ENCODE results near the gene SLC4A3. TPM values are rescaled to one million over a fixed set of nuclear protein-coding genes. Genes with fewer than 3 reads are reported as not detected.

SLC4A3 gene
- total RNA-seq, 1 experiment from 2014 or later: 8.7 TPM

- Mint-ChIP-seq H3K27me3 (ENCODE audit: low read depth) (peaks cover 6% of the 10 kb centered on the region; the same call in 1 of the 2 replicates), H3K36me3 (no peaks in the 10 kb centered on the region), H3K27ac (0 out of 2 replicates have a peak overlapping the region, but pooled peaks have one; percentile 23), H3K4me1 (peaks cover 6% of the 10 kb centered on the region), H3K4me3 (no peak overlapping the region), H3K9me3 (no peaks in the 10 kb centered on the region)
- ATAC-seq (no peak), DNase-seq (ENCODE audit: low spot score) (no peak)
- TF ChIP-seq CDX4 (CRISPR knock-in tag; IDR thresholded peaks at IDR 0.05; ENCODE audit: borderline replicate concordance): no peak
- CTCF ChIA-PET: interaction anchor here (0.6 to 3.4 kb wide), 3 partner anchors 11 to 128 kb away, joined by 3 to 21 read pairs (median 11); no protein-coding TSS in a partner anchor
- POLR2A ChIA-PET: no interaction called here
These were observed 4.0 kb downstream of the SLC4A3 start for GRCh38 chr2:219631406-219631891.

- Mint-ChIP-seq H3K4me3 (no peak overlapping the region), H3K4me1 (no peaks in the 10 kb centered on the region; the same call in 1 of the 2 replicates), H3K27ac (no peak overlapping the region), H3K36me3 (no peaks in the 10 kb centered on the region), H3K9me3 (no peaks in the 10 kb centered on the region), H3K27me3 (ENCODE audit: low read depth) (no peaks in the 10 kb centered on the region)
- DNase-seq (ENCODE audit: low spot score) (peak; percentile 8), ATAC-seq (no peak)
- ChIA-PET POLR2A (no interaction called here), CTCF (interaction anchor here (1.3 to 3.4 kb wide), 2 partner anchors 11 to 13 kb away, joined by 4 to 21 read pairs; no protein-coding TSS in a partner anchor)
- TF ChIP-seq ATF2 (CRISPR knock-in tag; IDR thresholded peaks at IDR 0.05; ENCODE audit: borderline replicate concordance, low read depth) (no peak), NR2C2 (CRISPR knock-in tag; IDR thresholded peaks at IDR 0.05) (no peak), ZNF263 (CRISPR knock-in tag; IDR thresholded peaks at IDR 0.05; ENCODE audit: low read depth) (no peak), ZNF423 (CRISPR knock-in tag; IDR thresholded peaks at IDR 0.05) (no peak), HMGA2 (CRISPR knock-in tag; IDR thresholded peaks at IDR 0.05) (no peak), TEAD4 (CRISPR knock-in tag; IDR thresholded peaks at IDR 0.05) (no peak), RORB (CRISPR knock-in tag; IDR thresholded peaks at IDR 0.05) (no peak), MLX (CRISPR knock-in tag; IDR thresholded peaks at IDR 0.05) (no peak), NFE2L1 (CRISPR knock-in tag; IDR thresholded peaks at IDR 0.05) (no peak), AR (CRISPR knock-in tag; IDR thresholded peaks at IDR 0.05) (no peak), CDX4 (CRISPR knock-in tag; IDR thresholded peaks at IDR 0.05; ENCODE audit: borderline replicate concordance) (no peak), RELA (CRISPR knock-in tag; IDR thresholded peaks at IDR 0.05; ENCODE audit: borderline replicate concordance) (no peak), ZNF532 (CRISPR knock-in tag; IDR thresholded peaks at IDR 0.05; ENCODE audit: borderline replicate concordance) (no peak), CREM (CRISPR knock-in tag; IDR thresholded peaks at IDR 0.05) (no peak), ZNF425 (CRISPR knock-in tag; conservative IDR thresholded peaks at IDR 0.05) (no peak), PREB (CRISPR knock-in tag; IDR thresholded peaks at IDR 0.05; ENCODE audit: borderline replicate concordance) (no peak)
These were observed 4.7 kb downstream of the SLC4A3 start for GRCh38 chr2:219631904-219632759.
